Sigmoid colon (tissue), 4 donors: ENCODE measurements around the gene TMEM255B.

Experiments
- EP300 ChIP-seq, 4 donors: sonication (generic); formaldehyde crosslinking; IDR thresholded peaks; one replicate each; pipeline ENCODE4 v1.6.1; 2017; ENCODE audit warnings: antibody characterized with exemption in 4 of 4
- POLR2A ChIP-seq, 2 donors: fragments of 450-650 bp; IDR thresholded peaks; one replicate each; pipeline ENCODE4 v1.6.1; 2016; ENCODE audit warnings: antibody characterized with exemption in 2 of 2, mild to moderate bottlenecking in 2 of 2, moderate library complexity in 2 of 2

- TF ChIP-seq EP300 (IDR thresholded peaks at IDR 0.05): no peak
- no peak for TF ChIP-seq POLR2A (IDR thresholded peaks at IDR 0.05)
Measured at GRCh38 chr13:113832631-113833030, 73.6 kb downstream of the TMEM255B start.
